Fibroblast of the aortic adventitia (primary cell): Measurements from ENCODE around the gene PDIA5. TPM values are rescaled to one million over a fixed set of nuclear protein-coding genes. Genes with fewer than 3 reads are reported as not detected.

Experiments
- DNase-seq: peaks from one replicate; pipeline ENCODE4 v3.0.0-alpha.2; 2010; ENCODE audit warnings: low read depth
- H3K4me3 ChIP-seq: 2 replicates; pipeline ENCODE4 v1.5.1; 2011; ENCODE audit warnings: low read depth, mild to moderate bottlenecking, control low read depth, low read length, moderate library complexity
- total RNA-seq: library from RNA; depleted of rRNA; stranded (reverse); fragments of >200 nt; gene quantifications from 2 replicates; pipeline ENCODE4 v1.2.3, GENCODE V29; 2012; ENCODE audit warnings: low replicate concordance
- TF ChIP-seq, protein P1 (sequence below): IDR thresholded peaks from 2 replicates; pipeline ENCODE4 v1.5.1; 2011; ENCODE audit warnings: mild to moderate bottlenecking, low read length, control low read depth, inconsistent platforms; ENCODE audit not compliant: insufficient read depth

Gene PDIA5
- total RNA-seq, 1 donor, result 59.1 TPM

DNA sequence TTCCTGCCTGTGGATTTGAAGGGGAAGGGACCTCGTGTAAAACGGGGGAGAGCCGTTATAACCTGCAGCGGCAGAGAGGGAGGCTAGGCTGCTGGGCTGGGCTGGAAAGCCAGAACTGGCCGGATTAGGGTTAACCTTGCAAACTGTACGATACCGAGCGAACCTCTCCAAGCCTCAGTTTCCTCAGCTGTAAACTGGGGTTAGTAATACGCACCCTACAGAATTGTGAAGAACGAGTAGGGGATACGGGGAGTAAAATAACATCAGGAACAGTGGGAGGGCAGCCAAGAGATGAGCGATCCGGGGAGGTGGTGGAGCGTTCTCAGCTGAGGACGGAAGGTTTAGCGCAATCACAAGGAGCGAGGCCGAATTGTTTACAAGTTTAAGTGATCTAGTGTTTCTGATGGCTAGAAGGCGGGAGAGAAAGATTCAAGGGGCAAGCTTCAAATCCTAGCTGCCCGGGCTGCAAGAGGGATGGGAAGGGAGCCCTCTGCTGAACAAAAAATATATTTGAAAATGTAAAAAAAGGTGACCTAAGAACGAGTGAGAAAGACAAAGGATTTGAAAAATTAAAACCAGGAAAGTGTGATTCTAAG lies 38.5 kb upstream of the PDIA5 start:
- peak; percentile 81 for DNase-seq
- peak overlapping the region; percentile 48 for H3K4me3 ChIP-seq
- TF ChIP-seq, protein P1, sequence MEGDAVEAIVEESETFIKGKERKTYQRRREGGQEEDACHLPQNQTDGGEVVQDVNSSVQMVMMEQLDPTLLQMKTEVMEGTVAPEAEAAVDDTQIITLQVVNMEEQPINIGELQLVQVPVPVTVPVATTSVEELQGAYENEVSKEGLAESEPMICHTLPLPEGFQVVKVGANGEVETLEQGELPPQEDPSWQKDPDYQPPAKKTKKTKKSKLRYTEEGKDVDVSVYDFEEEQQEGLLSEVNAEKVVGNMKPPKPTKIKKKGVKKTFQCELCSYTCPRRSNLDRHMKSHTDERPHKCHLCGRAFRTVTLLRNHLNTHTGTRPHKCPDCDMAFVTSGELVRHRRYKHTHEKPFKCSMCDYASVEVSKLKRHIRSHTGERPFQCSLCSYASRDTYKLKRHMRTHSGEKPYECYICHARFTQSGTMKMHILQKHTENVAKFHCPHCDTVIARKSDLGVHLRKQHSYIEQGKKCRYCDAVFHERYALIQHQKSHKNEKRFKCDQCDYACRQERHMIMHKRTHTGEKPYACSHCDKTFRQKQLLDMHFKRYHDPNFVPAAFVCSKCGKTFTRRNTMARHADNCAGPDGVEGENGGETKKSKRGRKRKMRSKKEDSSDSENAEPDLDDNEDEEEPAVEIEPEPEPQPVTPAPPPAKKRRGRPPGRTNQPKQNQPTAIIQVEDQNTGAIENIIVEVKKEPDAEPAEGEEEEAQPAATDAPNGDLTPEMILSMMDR, result peak; percentile 61

DNA sequence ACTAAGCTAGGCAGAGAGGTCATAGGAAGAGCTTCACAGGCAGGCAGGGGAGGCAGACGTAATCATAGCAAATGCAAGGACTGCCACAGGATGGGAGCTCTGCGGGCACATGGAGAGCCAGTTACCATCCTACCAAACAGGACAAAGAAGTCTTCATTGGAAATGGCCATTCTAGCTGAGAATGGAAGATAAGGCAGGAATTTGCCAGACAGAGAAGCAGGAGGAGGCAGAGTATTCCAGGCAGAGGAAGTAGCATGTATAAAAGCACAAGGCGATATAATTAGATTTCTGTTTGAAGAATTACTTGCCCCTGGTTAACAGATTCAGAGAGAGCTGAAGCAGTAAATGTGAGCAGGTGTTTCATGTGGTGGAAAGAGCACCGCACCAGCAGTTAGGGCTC lies 35.8 kb upstream of the PDIA5 start:
- no peak overlapping the region for H3K4me3 ChIP-seq
- no peak for DNase-seq
- TF ChIP-seq, protein P1, result no peak

DNA sequence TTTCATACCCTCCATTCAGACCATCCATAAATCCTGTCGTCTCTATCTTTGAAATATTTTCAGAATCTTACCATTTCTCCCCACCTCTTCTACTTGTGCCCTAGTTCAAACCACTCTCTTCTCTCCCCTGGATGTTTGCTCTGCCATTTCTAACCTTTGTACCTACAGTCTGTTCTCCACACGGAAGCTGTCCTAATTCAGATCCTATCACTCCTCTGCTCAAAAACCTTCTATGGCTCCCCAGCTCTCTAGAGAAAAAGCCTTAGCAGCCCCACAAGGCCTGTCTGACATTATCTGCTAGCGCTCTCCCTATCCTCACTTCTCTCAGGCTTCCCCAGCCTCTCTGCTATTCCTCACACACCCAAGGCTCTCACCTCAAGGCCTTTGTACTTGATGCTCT lies 34.8 kb upstream of the PDIA5 start:
- H3K4me3 ChIP-seq, result no peak overlapping the region
- TF ChIP-seq, protein P1, result no peak
- DNase-seq, result no peak

DNA sequence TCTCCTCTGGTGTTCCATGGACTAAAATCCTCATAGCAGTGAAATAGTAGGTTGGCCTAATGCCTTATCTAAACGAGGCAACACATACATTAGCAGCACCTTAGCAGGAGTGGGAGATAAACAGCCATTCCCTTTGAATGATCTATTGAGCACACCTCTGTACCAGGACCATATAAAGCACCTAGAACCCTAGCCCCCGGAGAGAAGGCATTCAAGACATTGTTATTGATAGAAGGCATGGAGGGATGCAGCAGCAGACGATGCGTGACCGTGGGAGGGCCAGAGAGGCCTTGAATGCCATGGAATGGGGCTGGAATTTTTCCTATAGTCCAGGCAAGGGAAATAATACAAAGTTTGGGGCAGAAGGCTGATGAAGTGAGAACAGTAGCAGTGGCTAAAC lies 32.7 kb upstream of the PDIA5 start:
- DNase-seq, result no peak
- TF ChIP-seq, protein P1, result no peak
- no peak overlapping the region for H3K4me3 ChIP-seq

DNA sequence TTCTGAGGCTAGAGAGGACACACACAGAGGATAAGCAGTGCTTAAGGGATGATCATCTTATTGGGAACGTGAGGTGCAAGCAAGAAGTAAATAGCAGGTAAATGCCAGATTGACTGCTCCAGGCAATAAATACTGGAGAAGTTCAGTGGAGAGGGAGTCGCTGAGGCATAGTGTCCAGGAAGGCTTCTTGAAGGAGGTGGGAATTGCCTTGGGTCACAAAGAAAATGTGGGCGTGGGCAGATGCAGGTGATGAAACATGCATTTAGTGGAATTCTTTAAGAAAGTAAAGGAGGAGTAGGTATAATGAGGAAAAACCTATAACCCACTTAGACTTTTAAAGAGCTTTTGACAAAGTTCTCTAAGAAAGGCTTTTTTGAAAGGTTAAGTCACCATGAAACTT lies 31.8 kb upstream of the PDIA5 start:
- no peak for DNase-seq
- H3K4me3 ChIP-seq, result no peak overlapping the region
- TF ChIP-seq, protein P1, result no peak

DNA sequence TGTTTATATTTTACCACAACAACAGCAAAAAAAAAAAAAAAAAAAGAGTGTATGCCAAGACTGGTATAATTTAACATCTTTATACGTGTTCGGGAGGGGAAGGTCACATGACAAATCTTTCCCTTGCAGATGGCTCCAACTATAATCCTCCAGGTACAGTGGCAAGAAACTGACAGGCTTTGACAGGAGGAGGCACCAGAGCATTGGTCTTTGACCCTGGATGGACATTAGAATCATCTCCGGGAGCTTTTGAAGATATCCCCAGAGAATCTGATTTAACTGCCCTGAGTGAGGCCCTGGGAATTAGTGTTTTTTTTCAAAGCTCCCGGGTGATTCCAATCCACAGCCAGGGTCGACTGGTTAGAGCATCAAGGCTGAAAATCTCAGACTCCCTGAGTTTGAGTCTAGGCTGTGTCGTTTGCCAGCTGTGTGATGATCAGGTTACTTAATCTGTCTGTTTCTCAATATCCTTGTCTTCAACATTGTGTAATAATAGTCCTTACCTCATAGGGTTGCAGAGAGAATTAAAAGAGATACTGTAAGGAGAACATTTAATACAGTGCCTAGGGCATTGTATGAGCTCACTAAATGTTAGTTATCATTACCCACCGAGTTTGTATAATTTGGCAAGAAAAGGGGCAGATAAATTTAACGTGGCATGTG lies 30.3 kb upstream of the PDIA5 start:
- TF ChIP-seq, protein P1, result no peak
- H3K4me3 ChIP-seq, result no peak overlapping the region
- DNase-seq, result peak; percentile 85

DNA sequence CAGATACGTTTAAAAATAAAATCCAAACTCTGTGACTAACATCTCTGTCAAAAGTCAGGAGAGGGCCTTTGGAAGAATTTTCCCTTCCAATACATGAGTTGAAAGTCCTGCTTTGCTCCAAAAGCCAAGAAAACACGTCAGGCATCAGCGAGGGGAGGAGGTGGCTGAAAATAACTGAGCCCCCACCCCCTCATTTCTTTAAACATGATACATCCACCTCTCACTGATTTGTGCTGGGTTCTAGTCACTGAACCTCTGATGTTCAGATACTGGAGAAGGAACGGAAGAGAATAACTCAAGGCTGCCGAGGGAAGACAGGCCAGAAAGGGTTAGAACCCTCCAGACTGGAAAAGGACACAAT lies 29.8 kb upstream of the PDIA5 start:
- TF ChIP-seq, protein P1, result no peak
- no peak for DNase-seq

More for the DNA sequence above, 29.8 kb upstream of the PDIA5 start:
- H3K4me3 ChIP-seq, result no peak overlapping the region
